ENCODE measurements around the gene SLC33A1. TPM values are rescaled to one million over a fixed set of nuclear protein-coding genes. Genes with fewer than 3 reads are reported as not detected.

Gene SLC33A1
- total and polyA plus RNA-seq, 2 of the 13 experiments (the other 11 are each of a cell fraction or from before 2014, with no cell fraction given), result 20.0 to 32.1 TPM

- TF ChIP-seq PBX2 (CRISPR knock-in tag; IDR thresholded peaks at IDR 0.05) (no peak), FOSL1 (CRISPR knock-in tag; IDR thresholded peaks at IDR 0.05; ENCODE audit: borderline replicate concordance) (no peak), ZNF292 (CRISPR knock-in tag; IDR thresholded peaks at IDR 0.05; ENCODE audit: borderline replicate concordance, low read depth) (peak; percentile 54), JUN (CRISPR knock-in tag; IDR thresholded peaks at IDR 0.05) (0 out of 2 replicates have a peak, but pooled peaks have one; percentile 34), ZNF83 (CRISPR knock-in tag; IDR thresholded peaks at IDR 0.05; ENCODE audit: borderline replicate concordance) (no peak; the same call in 1 of the 2 replicates), E2F1 (CRISPR knock-in tag; IDR thresholded peaks at IDR 0.05) (0 out of 2 replicates have a peak, but pooled peaks have one; percentile 48), RAD51 (IDR thresholded peaks at IDR 0.05; ENCODE audit: borderline replicate concordance) (no peak), MEF2D (CRISPR knock-in tag; IDR thresholded peaks at IDR 0.05) (no peak), ZNF496 (CRISPR knock-in tag; IDR thresholded peaks at IDR 0.05; ENCODE audit: insufficient replicate concordance) (no peak), PRDM10 (CRISPR knock-in tag; IDR thresholded peaks at IDR 0.05; ENCODE audit: low read depth) (0 out of 2 replicates have a peak, but pooled peaks have one; percentile 0), ZNF879 (CRISPR knock-in tag; IDR thresholded peaks at IDR 0.05) (no peak), TOPORS (CRISPR knock-in tag; IDR thresholded peaks at IDR 0.05) (peak; percentile 63; the same call in 1 of the 2 replicates), ZBTB42 (CRISPR knock-in tag; IDR thresholded peaks at IDR 0.05) (no peak), KDM3A (CRISPR knock-in tag; IDR thresholded peaks at IDR 0.05; ENCODE audit: low read depth) (0 out of 2 replicates have a peak, but pooled peaks have one; percentile 52), ZNF556 (CRISPR knock-in tag; IDR thresholded peaks at IDR 0.05; ENCODE audit: borderline replicate concordance) (peak; percentile 80; the same call in 1 of the 2 replicates), ZBTB44 (CRISPR knock-in tag; IDR thresholded peaks at IDR 0.05) (peak; percentile 42; the same call in 1 of the 2 replicates), SP5 (CRISPR knock-in tag; IDR thresholded peaks at IDR 0.05; ENCODE audit: borderline replicate concordance, low read depth) (no peak), DNMT3B (CRISPR knock-in tag; conservative IDR thresholded peaks at IDR 0.05) (no peak), ZNF101 (CRISPR knock-in tag; IDR thresholded peaks at IDR 0.05; ENCODE audit: borderline replicate concordance, low read depth) (no peak), PHF20 (CRISPR knock-in tag; IDR thresholded peaks at IDR 0.05) (peak; percentile 50; the same call in 1 of the 2 replicates), ETV5 (CRISPR knock-in tag; IDR thresholded peaks at IDR 0.05; ENCODE audit: borderline replicate concordance) (peak; percentile 47; the same call in 1 of the 2 replicates), HMG20A (CRISPR knock-in tag; IDR thresholded peaks at IDR 0.05; ENCODE audit: borderline replicate concordance) (no peak)
Observed at GRCh38 chr3:155805802-155806618, 48.2 kb downstream of the SLC33A1 start, which contains the start of gene C3orf33 (continued).
